ENCODE results near the gene ITPA. TPM values are rescaled to one million over a fixed set of nuclear protein-coding genes. Genes with fewer than 3 reads are reported as not detected.

ITPA gene
- total and polyA plus RNA-seq, 2 of the 13 experiments (the other 11 are each of a cell fraction or from before 2014, with no cell fraction given) = 60.1 to 103 TPM

DNA sequence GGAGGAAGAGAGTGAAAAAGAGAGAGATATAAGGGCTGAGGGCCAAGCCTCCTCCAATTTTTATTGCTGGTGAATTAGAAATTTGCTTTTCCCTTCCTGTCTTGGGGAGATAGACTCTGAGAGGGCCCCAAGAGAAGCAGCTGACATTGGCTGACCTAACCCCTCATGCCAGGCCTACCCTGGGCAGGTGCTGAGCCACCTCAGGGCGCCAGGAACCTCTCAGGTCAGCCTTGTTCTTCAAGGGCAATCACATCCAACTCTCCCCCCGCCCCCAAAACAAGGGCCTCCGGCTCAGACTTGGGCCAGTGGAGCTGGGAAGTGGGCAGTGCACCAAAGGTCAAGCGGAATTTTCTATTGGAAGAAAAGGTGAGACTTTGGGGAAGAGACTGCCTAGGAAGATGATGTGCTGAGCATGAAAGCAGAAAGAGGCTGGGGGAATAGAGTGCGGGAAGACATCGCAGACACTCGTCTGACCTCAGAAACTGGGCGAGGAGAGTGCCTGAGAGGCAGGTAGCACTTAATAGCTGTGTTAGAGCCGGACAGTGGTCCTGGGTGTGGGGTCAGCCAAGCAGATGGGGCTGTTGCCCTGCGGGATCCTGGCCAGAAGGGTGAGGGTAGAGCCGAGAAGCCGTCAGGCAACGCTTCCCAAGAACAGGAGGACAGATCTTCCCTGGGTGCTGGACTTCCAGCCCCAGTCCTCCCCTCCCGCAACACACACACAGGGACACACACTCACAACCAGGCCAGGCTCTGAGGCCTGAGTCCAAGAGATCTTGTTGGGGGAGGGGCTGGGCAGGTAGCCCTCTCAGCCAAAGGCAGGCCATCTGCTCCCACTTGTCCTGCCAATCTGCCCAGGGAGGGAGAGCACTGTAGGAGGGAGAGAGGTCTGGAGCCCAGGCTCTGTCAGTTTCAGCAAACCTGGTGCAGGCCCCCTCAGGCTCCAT lies 45.9 kb upstream of the ITPA start (continued):
- TF ChIP-seq, protein P1, sequence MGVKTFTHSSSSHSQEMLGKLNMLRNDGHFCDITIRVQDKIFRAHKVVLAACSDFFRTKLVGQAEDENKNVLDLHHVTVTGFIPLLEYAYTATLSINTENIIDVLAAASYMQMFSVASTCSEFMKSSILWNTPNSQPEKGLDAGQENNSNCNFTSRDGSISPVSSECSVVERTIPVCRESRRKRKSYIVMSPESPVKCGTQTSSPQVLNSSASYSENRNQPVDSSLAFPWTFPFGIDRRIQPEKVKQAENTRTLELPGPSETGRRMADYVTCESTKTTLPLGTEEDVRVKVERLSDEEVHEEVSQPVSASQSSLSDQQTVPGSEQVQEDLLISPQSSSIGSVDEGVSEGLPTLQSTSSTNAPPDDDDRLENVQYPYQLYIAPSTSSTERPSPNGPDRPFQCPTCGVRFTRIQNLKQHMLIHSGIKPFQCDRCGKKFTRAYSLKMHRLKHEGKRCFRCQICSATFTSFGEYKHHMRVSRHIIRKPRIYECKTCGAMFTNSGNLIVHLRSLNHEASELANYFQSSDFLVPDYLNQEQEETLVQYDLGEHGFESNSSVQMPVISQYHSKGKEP (CRISPR knock-in tag; IDR thresholded peaks at IDR 0.05) = no peak
- 0 out of 2 replicates have a peak, but pooled peaks have one; percentile 17 for TF ChIP-seq NFKB2 (CRISPR knock-in tag; IDR thresholded peaks at IDR 0.05; ENCODE audit: borderline replicate concordance)
- TF ChIP-seq, protein P2, sequence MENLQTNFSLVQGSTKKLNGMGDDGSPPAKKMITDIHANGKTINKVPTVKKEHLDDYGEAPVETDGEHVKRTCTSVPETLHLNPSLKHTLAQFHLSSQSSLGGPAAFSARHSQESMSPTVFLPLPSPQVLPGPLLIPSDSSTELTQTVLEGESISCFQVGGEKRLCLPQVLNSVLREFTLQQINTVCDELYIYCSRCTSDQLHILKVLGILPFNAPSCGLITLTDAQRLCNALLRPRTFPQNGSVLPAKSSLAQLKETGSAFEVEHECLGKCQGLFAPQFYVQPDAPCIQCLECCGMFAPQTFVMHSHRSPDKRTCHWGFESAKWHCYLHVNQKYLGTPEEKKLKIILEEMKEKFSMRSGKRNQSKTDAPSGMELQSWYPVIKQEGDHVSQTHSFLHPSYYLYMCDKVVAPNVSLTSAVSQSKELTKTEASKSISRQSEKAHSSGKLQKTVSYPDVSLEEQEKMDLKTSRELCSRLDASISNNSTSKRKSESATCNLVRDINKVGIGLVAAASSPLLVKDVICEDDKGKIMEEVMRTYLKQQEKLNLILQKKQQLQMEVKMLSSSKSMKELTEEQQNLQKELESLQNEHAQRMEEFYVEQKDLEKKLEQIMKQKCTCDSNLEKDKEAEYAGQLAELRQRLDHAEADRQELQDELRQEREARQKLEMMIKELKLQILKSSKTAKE (CRISPR knock-in tag; IDR thresholded peaks at IDR 0.05; ENCODE audit: borderline replicate concordance) = no peak
- no peak for TF ChIP-seq ZNF101 (CRISPR knock-in tag; IDR thresholded peaks at IDR 0.05; ENCODE audit: borderline replicate concordance, low read depth)
- TF ChIP-seq, protein P3, sequence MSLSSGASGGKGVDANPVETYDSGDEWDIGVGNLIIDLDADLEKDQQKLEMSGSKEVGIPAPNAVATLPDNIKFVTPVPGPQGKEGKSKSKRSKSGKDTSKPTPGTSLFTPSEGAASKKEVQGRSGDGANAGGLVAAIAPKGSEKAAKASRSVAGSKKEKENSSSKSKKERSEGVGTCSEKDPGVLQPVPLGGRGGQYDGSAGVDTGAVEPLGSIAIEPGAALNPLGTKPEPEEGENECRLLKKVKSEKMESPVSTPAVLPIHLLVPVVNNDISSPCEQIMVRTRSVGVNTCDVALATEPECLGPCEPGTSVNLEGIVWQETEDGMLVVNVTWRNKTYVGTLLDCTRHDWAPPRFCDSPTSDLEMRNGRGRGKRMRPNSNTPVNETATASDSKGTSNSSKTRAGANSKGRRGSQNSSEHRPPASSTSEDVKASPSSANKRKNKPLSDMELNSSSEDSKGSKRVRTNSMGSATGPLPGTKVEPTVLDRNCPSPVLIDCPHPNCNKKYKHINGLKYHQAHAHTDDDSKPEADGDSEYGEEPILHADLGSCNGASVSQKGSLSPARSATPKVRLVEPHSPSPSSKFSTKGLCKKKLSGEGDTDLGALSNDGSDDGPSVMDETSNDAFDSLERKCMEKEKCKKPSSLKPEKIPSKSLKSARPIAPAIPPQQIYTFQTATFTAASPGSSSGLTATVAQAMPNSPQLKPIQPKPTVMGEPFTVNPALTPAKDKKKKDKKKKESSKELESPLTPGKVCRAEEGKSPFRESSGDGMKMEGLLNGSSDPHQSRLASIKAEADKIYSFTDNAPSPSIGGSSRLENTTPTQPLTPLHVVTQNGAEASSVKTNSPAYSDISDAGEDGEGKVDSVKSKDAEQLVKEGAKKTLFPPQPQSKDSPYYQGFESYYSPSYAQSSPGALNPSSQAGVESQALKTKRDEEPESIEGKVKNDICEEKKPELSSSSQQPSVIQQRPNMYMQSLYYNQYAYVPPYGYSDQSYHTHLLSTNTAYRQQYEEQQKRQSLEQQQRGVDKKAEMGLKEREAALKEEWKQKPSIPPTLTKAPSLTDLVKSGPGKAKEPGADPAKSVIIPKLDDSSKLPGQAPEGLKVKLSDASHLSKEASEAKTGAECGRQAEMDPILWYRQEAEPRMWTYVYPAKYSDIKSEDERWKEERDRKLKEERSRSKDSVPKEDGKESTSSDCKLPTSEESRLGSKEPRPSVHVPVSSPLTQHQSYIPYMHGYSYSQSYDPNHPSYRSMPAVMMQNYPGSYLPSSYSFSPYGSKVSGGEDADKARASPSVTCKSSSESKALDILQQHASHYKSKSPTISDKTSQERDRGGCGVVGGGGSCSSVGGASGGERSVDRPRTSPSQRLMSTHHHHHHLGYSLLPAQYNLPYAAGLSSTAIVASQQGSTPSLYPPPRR (CRISPR knock-in tag; IDR thresholded peaks at IDR 0.05; ENCODE audit: borderline replicate concordance) = no peak
- TF ChIP-seq ZNF235 (CRISPR knock-in tag; IDR thresholded peaks at IDR 0.05; ENCODE audit: borderline replicate concordance) = 0 out of 2 replicates have a peak, but pooled peaks have one; percentile 50
- TF ChIP-seq, protein P4, sequence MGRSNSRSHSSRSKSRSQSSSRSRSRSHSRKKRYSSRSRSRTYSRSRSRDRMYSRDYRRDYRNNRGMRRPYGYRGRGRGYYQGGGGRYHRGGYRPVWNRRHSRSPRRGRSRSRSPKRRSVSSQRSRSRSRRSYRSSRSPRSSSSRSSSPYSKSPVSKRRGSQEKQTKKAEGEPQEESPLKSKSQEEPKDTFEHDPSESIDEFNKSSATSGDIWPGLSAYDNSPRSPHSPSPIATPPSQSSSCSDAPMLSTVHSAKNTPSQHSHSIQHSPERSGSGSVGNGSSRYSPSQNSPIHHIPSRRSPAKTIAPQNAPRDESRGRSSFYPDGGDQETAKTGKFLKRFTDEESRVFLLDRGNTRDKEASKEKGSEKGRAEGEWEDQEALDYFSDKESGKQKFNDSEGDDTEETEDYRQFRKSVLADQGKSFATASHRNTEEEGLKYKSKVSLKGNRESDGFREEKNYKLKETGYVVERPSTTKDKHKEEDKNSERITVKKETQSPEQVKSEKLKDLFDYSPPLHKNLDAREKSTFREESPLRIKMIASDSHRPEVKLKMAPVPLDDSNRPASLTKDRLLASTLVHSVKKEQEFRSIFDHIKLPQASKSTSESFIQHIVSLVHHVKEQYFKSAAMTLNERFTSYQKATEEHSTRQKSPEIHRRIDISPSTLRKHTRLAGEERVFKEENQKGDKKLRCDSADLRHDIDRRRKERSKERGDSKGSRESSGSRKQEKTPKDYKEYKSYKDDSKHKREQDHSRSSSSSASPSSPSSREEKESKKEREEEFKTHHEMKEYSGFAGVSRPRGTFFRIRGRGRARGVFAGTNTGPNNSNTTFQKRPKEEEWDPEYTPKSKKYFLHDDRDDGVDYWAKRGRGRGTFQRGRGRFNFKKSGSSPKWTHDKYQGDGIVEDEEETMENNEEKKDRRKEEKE (IDR thresholded peaks at IDR 0.05) = no peak
- TF ChIP-seq, protein P5, sequence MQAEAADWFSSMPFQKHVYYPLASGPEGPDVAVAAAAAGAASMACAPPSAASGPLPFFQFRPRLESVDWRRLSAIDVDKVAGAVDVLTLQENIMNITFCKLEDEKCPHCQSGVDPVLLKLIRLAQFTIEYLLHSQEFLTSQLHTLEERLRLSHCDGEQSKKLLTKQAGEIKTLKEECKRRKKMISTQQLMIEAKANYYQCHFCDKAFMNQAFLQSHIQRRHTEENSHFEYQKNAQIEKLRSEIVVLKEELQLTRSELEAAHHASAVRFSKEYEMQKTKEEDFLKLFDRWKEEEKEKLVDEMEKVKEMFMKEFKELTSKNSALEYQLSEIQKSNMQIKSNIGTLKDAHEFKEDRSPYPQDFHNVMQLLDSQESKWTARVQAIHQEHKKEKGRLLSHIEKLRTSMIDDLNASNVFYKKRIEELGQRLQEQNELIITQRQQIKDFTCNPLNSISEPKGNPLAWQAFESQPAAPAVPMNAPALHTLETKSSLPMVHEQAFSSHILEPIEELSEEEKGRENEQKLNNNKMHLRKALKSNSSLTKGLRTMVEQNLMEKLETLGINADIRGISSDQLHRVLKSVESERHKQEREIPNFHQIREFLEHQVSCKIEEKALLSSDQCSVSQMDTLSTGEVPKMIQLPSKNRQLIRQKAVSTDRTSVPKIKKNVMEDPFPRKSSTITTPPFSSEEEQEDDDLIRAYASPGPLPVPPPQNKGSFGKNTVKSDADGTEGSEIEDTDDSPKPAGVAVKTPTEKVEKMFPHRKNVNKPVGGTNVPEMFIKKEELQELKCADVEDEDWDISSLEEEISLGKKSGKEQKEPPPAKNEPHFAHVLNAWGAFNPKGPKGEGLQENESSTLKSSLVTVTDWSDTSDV (CRISPR knock-in tag; IDR thresholded peaks at IDR 0.05) = no peak
- TF ChIP-seq SPEN (CRISPR knock-in tag; IDR thresholded peaks at IDR 0.05; ENCODE audit: low read depth) = peak; percentile 57; the same call in 1 of the 2 replicates
- TF ChIP-seq ZMYM4 (CRISPR knock-in tag; IDR thresholded peaks at IDR 0.05) = peak; percentile 35; the same call in 1 of the 2 replicates
- TF ChIP-seq ZNF550 (CRISPR knock-in tag; IDR thresholded peaks at IDR 0.05; ENCODE audit: borderline replicate concordance) = 0 out of 2 replicates have a peak, but pooled peaks have one; percentile 23

All from HepG2 (cell line).